NB4 (cell line): ENCODE results near the gene PRKCE.
"Not testable (repeated sequence)": the region's sequence is repeated elsewhere in the genome, so short reads cannot be mapped to it uniquely, and the experiment has no call there.

Experiments used
- DNase-seq: peaks from one replicate; pipeline ENCODE4 v3.0.0; 2010; ENCODE audit warnings: low read depth
- H3K4me3 ChIP-seq: one replicate; pipeline ENCODE4 v1.5.1; 2011; ENCODE audit warnings: mild to moderate bottlenecking, low read depth, low read length, moderate library complexity
- CTCF ChIP-seq: IDR thresholded peaks from one replicate; pipeline ENCODE4 v1.5.1; 2012; ENCODE audit warnings: low read depth, low read length
- MAX ChIP-seq: IDR thresholded peaks from 2 replicates; pipeline ENCODE4 v1.6.1; 2011; ENCODE audit warnings: low read depth, low read length
- MYC ChIP-seq: IDR thresholded peaks from 2 replicates; pipeline ENCODE4 v1.6.1; 2011; ENCODE audit warnings: low read depth, low read length
- POLR2A ChIP-seq: IDR thresholded peaks from 2 replicates; pipeline ENCODE4 v1.6.1; 2011; ENCODE audit warnings: mild to moderate bottlenecking; ENCODE audit not compliant: insufficient read length; ENCODE audit errors: extremely low read depth

Gene PRKCE

GRCh38 chr2:45713136-45713535 lies 61.7 kb downstream of the PRKCE start:
- TF ChIP-seq MAX = no peak
- TF ChIP-seq MYC = no peak
- no peak for TF ChIP-seq CTCF
- no peak for TF ChIP-seq POLR2A
- DNase-seq = no peak
- no peak overlapping the region for H3K4me3 ChIP-seq

DNA sequence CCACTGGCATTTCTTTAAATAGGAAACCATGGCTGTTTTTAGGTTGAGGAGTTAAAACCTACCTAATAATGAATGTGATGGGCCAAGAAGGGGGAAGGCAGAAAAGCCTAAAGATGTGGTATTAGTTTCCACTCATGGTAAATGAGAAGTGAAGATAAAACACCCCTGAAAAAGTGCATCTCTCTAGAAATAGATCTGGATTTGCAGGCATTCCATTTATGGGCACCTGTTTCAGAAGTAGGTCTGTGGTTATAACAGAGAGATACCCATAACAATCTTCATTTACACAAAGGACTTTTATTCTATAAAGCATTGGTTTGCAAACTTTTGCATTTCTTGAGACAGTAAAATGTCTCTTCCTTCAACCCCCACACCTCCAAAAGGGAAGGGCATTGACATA lies 62.1 kb downstream of the PRKCE start:
- TF ChIP-seq CTCF = no peak
- TF ChIP-seq MYC = no peak
- TF ChIP-seq MAX = no peak
- no peak for TF ChIP-seq POLR2A
- no peak for DNase-seq
- H3K4me3 ChIP-seq = no peak overlapping the region

- no peak for DNase-seq
- H3K4me3 ChIP-seq = no peak overlapping the region
- no peak for TF ChIP-seq POLR2A
- no peak for TF ChIP-seq MAX
- no peak for TF ChIP-seq CTCF
- TF ChIP-seq MYC = no peak
These were observed 63.2 kb downstream of the PRKCE start for GRCh38 chr2:45714679-45715078.

- TF ChIP-seq MAX = no peak
- no peak for TF ChIP-seq MYC
- TF ChIP-seq CTCF = no peak
- TF ChIP-seq POLR2A = no peak
- DNase-seq = no peak
- H3K4me3 ChIP-seq = no peak overlapping the region
These were observed 64.3 kb downstream of the PRKCE start for GRCh38 chr2:45715601-45716379.

GRCh38 chr2:45716432-45716831 lies 65.0 kb downstream of the PRKCE start:
- DNase-seq, H3K4me3 ChIP-seq: not testable (repeated sequence)

DNA sequence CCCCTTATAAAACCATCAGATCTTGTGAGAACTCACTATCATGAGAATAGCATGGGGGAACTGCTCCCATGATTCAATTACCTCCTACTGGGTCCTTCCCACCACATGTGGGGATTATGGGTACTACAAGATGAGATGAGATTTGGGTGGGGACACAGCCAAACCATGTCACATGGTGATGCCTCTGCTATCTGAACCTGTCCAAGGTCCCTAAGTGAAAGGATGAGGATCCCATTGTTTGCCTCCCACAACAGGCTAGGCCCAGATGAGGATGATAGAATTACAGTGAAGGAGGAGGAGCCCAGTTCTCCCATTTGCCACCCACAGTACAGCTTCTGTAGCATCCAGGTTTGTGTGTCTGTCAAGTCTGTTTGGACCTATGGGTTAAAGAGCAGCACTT lies 65.4 kb downstream of the PRKCE start:
- DNase-seq = no peak

DNA sequence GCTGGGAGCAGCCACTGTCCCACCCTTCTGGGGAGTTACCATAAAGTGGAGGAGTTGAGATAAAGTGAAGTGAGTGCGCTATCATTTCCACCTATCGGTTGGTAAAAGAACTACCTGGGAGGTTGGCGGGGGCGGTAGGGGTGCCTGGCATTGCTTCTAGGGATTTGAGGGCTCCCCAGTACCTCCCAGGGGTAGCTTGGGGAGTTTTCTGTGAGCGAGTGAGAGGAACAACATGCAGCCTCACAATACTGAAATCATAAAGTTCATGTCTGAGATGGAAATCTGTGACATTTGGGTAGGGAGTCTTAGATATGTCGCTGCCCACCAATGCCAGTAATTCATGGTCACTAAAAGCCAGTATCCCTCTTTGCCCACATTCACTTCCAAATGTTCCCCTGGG lies 68.7 kb downstream of the PRKCE start:
- no peak for DNase-seq
- TF ChIP-seq MAX (no peak), CTCF (no peak), MYC (no peak), POLR2A (no peak)

More for the DNA sequence above, 65.4 kb downstream of the PRKCE start:
- TF ChIP-seq MAX = no peak
- no peak for TF ChIP-seq POLR2A
- no peak overlapping the region for H3K4me3 ChIP-seq

More for the DNA sequence above, 68.7 kb downstream of the PRKCE start:
- no peak overlapping the region for H3K4me3 ChIP-seq
